GM23338 (cell line): ENCODE measurements around the gene CSN3. TPM values are rescaled to one million over a fixed set of nuclear protein-coding genes. Genes with fewer than 3 reads are reported as not detected.

ENCODE experiments used
- ATAC-seq: fragments of 200-7000 bp; cut with Tn5 transposase; 3 replicates; pipeline ENCODE4 v1.9.1; 2020
- DNase-seq: peaks from one replicate; pipeline ENCODE4 v3.0.0-alpha.2; 2015; ENCODE audit warnings: low spot score
- H2AFZ ChIP-seq: fragments of 200-600 bp; sonication (generic); 2 replicates; pipeline ENCODE4 v1.8.0; 2016; ENCODE audit warnings: antibody characterized with exemption, mild to moderate bottlenecking, moderate library complexity
- H3F3A ChIP-seq: fragments of 200-600 bp; sonication (generic); replicated peaks from 2 replicates; pipeline ENCODE4 v1.8.0; 2017; ENCODE audit warnings: antibody characterized with exemption, mixed run types, low read depth
- H3K27ac ChIP-seq: fragments of 200-600 bp; sonication (generic); 2 replicates; pipeline ENCODE4 v1.6.1; 2016; ENCODE audit warnings: low read depth
- H3K27me3 ChIP-seq: fragments of 200-600 bp; sonication (generic); 2 replicates; pipeline ENCODE4 v1.8.0; 2016; ENCODE audit warnings: mild to moderate bottlenecking, mixed run types, moderate library complexity; ENCODE audit not compliant: insufficient read depth
- H3K36me3 ChIP-seq: fragments of 200-600 bp; sonication (generic); 2 replicates; pipeline ENCODE4 v1.8.0; 2016; ENCODE audit warnings: mild to moderate bottlenecking; ENCODE audit not compliant: insufficient read depth
- H3K4me1 ChIP-seq: fragments of 200-600 bp; sonication (generic); 2 replicates; pipeline ENCODE4 v1.8.0; 2016; ENCODE audit warnings: mild to moderate bottlenecking, moderate library complexity; ENCODE audit not compliant: insufficient read depth
- H3K4me2 ChIP-seq: fragments of 200-600 bp; sonication (generic); 2 replicates; pipeline ENCODE4 v1.7.1; 2017; ENCODE audit warnings: mixed run types
- H3K4me3 ChIP-seq: fragments of 200-600 bp; sonication (generic); 2 replicates; pipeline ENCODE4 v1.6.1; 2016; ENCODE audit warnings: mixed run types
- H3K79me2 ChIP-seq: fragments of 200-600 bp; sonication (generic); replicated peaks from 2 replicates; pipeline ENCODE4 v1.8.0; 2017; ENCODE audit warnings: mild to moderate bottlenecking; ENCODE audit not compliant: insufficient read depth
- H3K9me2 ChIP-seq: fragments of 200-600 bp; sonication (generic); 2 replicates; pipeline ENCODE4 v1.8.0; 2017; ENCODE audit not compliant: insufficient read depth
- H4K20me1 ChIP-seq: fragments of 200-600 bp; sonication (generic); replicated peaks from 2 replicates; pipeline ENCODE4 v1.8.0; 2017; ENCODE audit warnings: mild to moderate bottlenecking; ENCODE audit not compliant: insufficient read depth
- H3K27ac Mint-ChIP-seq: 2 replicates; pipeline ENCODE4 v1.8.0; 2020; ENCODE audit warnings: inconsistent platforms, mild to moderate bottlenecking, moderate library complexity, mixed read lengths
- H3K27me3 Mint-ChIP-seq: 3 replicates; pipeline ENCODE4 v1.8.0; 2022; ENCODE audit warnings: low read depth, mild to moderate bottlenecking, moderate library complexity, mixed read lengths, inconsistent platforms; ENCODE audit not compliant: insufficient read depth, poor library complexity
- H3K36me3 Mint-ChIP-seq: 3 replicates; pipeline ENCODE4 v1.8.0; 2021; ENCODE audit warnings: low read depth, mild to moderate bottlenecking, inconsistent platforms, moderate library complexity, mixed read lengths
- H3K4me1 Mint-ChIP-seq: 3 replicates; pipeline ENCODE4 v1.8.0; 2020; ENCODE audit warnings: mild to moderate bottlenecking, inconsistent platforms, mixed read lengths
- H3K4me3 Mint-ChIP-seq: 3 replicates; pipeline ENCODE4 v1.8.0; 2021; ENCODE audit warnings: moderate library complexity, mild to moderate bottlenecking, inconsistent platforms, mixed read lengths
- H3K9me3 Mint-ChIP-seq: 3 replicates; pipeline ENCODE4 v1.8.0; 2020; ENCODE audit warnings: moderate library complexity, mild to moderate bottlenecking, inconsistent platforms, mixed read lengths
- CREB1 ChIP-seq: fragments of 250-450 bp; sonication (Bioruptor Pico); IDR thresholded peaks from 2 replicates; pipeline ENCODE4 v1.5.0; 2020; ENCODE audit warnings: low read depth, mild to moderate bottlenecking, moderate library complexity
- CTCF ChIP-seq, 2 experiments: fragments of 200-600 bp in 1 of 2; sonication (generic) in 1 of 2; conservative IDR thresholded peaks; 2 replicates each; pipeline versions ENCODE4 v1.5.1 to v1.6.1; 2016 to 2017; ENCODE audit warnings: antibody characterized with exemption in 2 of 2, low read depth in 2 of 2, mild to moderate bottlenecking in 2 of 2, moderate library complexity in 1 of 2
- ETS1 ChIP-seq: IDR thresholded peaks from 2 replicates; pipeline ENCODE4 v1.6.1; 2016; ENCODE audit warnings: antibody characterized with exemption
- EZH2 ChIP-seq: fragments of 200-600 bp; sonication (generic); IDR thresholded peaks from one replicate; pipeline ENCODE4 v1.8.0; 2017; ENCODE audit warnings: antibody characterized with exemption, mild to moderate bottlenecking, low read depth; ENCODE audit not compliant: unreplicated experiment
- EZH2phosphoT487 ChIP-seq: fragments of 200-600 bp; sonication (generic); IDR thresholded peaks from one replicate; pipeline ENCODE4 v1.8.1; 2018; ENCODE audit warnings: antibody characterized with exemption; ENCODE audit not compliant: unreplicated experiment
- JUNB ChIP-seq: IDR thresholded peaks from one replicate; pipeline ENCODE4 v1.6.1; 2016; ENCODE audit warnings: antibody characterized with exemption; ENCODE audit not compliant: unreplicated experiment
- NANOG ChIP-seq: IDR thresholded peaks from 2 replicates; pipeline ENCODE4 v1.6.1; 2016; ENCODE audit warnings: antibody characterized with exemption, borderline replicate concordance
- POLR2AphosphoS5 ChIP-seq: IDR thresholded peaks from 2 replicates; pipeline ENCODE4 v1.6.1; 2016; ENCODE audit warnings: antibody characterized with exemption, low read depth
- REST ChIP-seq: IDR thresholded peaks from one replicate; pipeline ENCODE4 v1.6.1; 2018; ENCODE audit warnings: antibody characterized with exemption; ENCODE audit not compliant: unreplicated experiment
- STAT1 ChIP-seq: IDR thresholded peaks from one replicate; pipeline ENCODE4 v1.6.1; 2016; ENCODE audit warnings: antibody characterized with exemption; ENCODE audit not compliant: unreplicated experiment
- ZNF114 ChIP-seq: fragments of 250-450 bp; sonication (Bioruptor Pico); IDR thresholded peaks from 2 replicates; pipeline ENCODE4 v1.5.0; 2020; ENCODE audit warnings: mild to moderate bottlenecking, moderate library complexity
- ZNF331 ChIP-seq: fragments of 250-450 bp; sonication (Bioruptor Pico); IDR thresholded peaks from 2 replicates; pipeline ENCODE4 v1.5.0; 2020; ENCODE audit warnings: low read depth, mild to moderate bottlenecking, moderate library complexity
- ZNF462 ChIP-seq: fragments of 250-450 bp; sonication (Bioruptor Pico); IDR thresholded peaks from 2 replicates; pipeline ENCODE4 v1.5.0; 2020; ENCODE audit warnings: mild to moderate bottlenecking, moderate library complexity
- polyA plus RNA-seq: library from polyadenylated mRNA; unstranded; fragments of >200 nt; fragmentation: Nextera tagmentation; extraction: Ambion mirVana; gene quantifications from 2 replicates; pipeline ENCODE4 v1.2.1, GENCODE V29; 2016
- total RNA-seq: library from RNA; depleted of rRNA; stranded (reverse); fragments of >200 nt; shearing (Covaris generic); gene quantifications from 2 replicates; pipeline ENCODE4 v1.2.3, GENCODE V29; 2014

Gene CSN3
- total and polyA plus RNA-seq, 2 experiments from 2014 or later: not detected

- DNase-seq: no peak
- Histone ChIP-seq H3K4me3 (no peak overlapping the region), H2AFZ (no peak overlapping the region), H3F3A (no peaks in the 10 kb centered on the region), H3K27me3 (no peaks in the 10 kb centered on the region), H4K20me1 (no peaks in the 10 kb centered on the region), H3K4me2 (no peak overlapping the region), H3K4me1 (no peaks in the 10 kb centered on the region), H3K27ac (no peak overlapping the region), H3K36me3 (no peaks in the 10 kb centered on the region), H3K9me2 (no peaks in the 10 kb centered on the region), H3K79me2 (no peaks in the 10 kb centered on the region)
- H3K27me3 Mint-ChIP-seq: peaks cover 1% of the 10 kb centered on the region
- no peak overlapping the region for H3K27ac Mint-ChIP-seq
- H3K36me3 Mint-ChIP-seq: no peaks in the 10 kb centered on the region
- no peaks in the 10 kb centered on the region for H3K9me3 Mint-ChIP-seq
- no peaks in the 10 kb centered on the region; the same call in 2 of the 3 replicates for H3K4me1 Mint-ChIP-seq
- no peak for ATAC-seq
- no peak overlapping the region for H3K4me3 Mint-ChIP-seq
- no peak for TF ChIP-seq REST
- no peak for TF ChIP-seq ZNF331 (CRISPR knock-in tag)
- TF ChIP-seq JUNB: no peak
- no peak for TF ChIP-seq STAT1
- no peak for TF ChIP-seq ZNF114 (CRISPR knock-in tag)
- no peak for TF ChIP-seq CTCF (conservative IDR thresholded peaks at IDR 0.05; ENCODE audit: low read depth in 2 of 2)
- no peak for TF ChIP-seq ZNF462 (CRISPR knock-in tag)
- TF ChIP-seq POLR2AphosphoS5: no peak
- no peak for TF ChIP-seq EZH2
- TF ChIP-seq ETS1: no peak
- TF ChIP-seq NANOG: no peak
- no peak for TF ChIP-seq EZH2phosphoT487
- no peak for TF ChIP-seq CREB1 (CRISPR knock-in tag)
These were observed 57.2 kb downstream of the CSN3 start for GRCh38 chr4:70299643-70300042.
